SK-N-MC (cell line): Measurements from ENCODE around the gene DACT2.
"Not testable (repeated sequence)": the region's sequence is repeated elsewhere in the genome, so short reads cannot be mapped to it uniquely, and the experiment has no call there.

Source experiments
- DNase-seq: peaks from one replicate; pipeline ENCODE4 v3.0.0-alpha.2; 2011; ENCODE audit warnings: low read depth, low spot score
- H3K27ac ChIP-seq: fragments of 200-600 bp; sonication (generic); 2 replicates; pipeline ENCODE4 v1.5.1; 2016; ENCODE audit warnings: mixed run types
- H3K36me3 ChIP-seq: fragments of 200-600 bp; sonication (generic); 2 replicates; pipeline ENCODE4 v1.6.1; 2017; ENCODE audit warnings: antibody characterized with exemption, low read length, mixed read lengths; ENCODE audit not compliant: insufficient read depth
- H3K4me3 ChIP-seq: fragments of 200-600 bp; sonication (generic); 2 replicates; pipeline ENCODE4 v1.5.1; 2016
- H3K9ac ChIP-seq: fragments of 200-600 bp; sonication (generic); 2 replicates; pipeline ENCODE4 v1.8.0; 2017; ENCODE audit warnings: mixed run types, mixed read lengths; ENCODE audit not compliant: insufficient read length
- H3K9me3 ChIP-seq: fragments of 200-600 bp; sonication (generic); 2 replicates; pipeline ENCODE4 v1.6.1; 2017; ENCODE audit warnings: low read depth, mild to moderate bottlenecking, antibody characterized with exemption, low read length, moderate library complexity, mixed read lengths
- EZH2 ChIP-seq: fragments of 200-600 bp; sonication (generic); IDR thresholded peaks from one replicate; pipeline ENCODE4 v1.6.1; 2017; ENCODE audit warnings: antibody characterized with exemption
- FOXP2 ChIP-seq: optimal IDR thresholded peaks from 2 replicates; pipeline ENCODE3; 2011; ENCODE audit warnings: mild to moderate bottlenecking, moderate library complexity; ENCODE audit not compliant: insufficient read depth; ENCODE audit errors: extremely low read length, control extremely low read depth
- POLR2AphosphoS5 ChIP-seq: IDR thresholded peaks from 2 replicates; pipeline ENCODE4 v1.6.1; 2012; ENCODE audit warnings: mild to moderate bottlenecking, low read depth, low read length, borderline replicate concordance

The DACT2 gene

GRCh38 chr6:168286116-168286515 is 33.5 kb downstream of the DACT2 start:
- Histone ChIP-seq H3K9ac (no peak overlapping the region), H3K27ac (no peak overlapping the region), H3K4me3 (no peak overlapping the region), H3K9me3 (no peaks in the 10 kb centered on the region), H3K36me3 (no peaks in the 10 kb centered on the region)
- DNase-seq = no peak
- TF ChIP-seq EZH2 (no peak), POLR2AphosphoS5 (no peak), FOXP2 (no peak)

- Histone ChIP-seq H3K27ac (no peak overlapping the region), H3K4me3 (no peak overlapping the region), H3K36me3 (no peaks in the 10 kb centered on the region), H3K9ac (no peak overlapping the region), H3K9me3 (no peaks in the 10 kb centered on the region)
- TF ChIP-seq EZH2 (no peak), FOXP2 (no peak), POLR2AphosphoS5 (no peak)
- no peak for DNase-seq
These were observed 34.1 kb downstream of the DACT2 start for GRCh38 chr6:168285456-168285855.

GRCh38 chr6:168284187-168284586 is 35.4 kb downstream of the DACT2 start:
- Histone ChIP-seq H3K36me3 (no peaks in the 10 kb centered on the region), H3K27ac (no peak overlapping the region), H3K9ac (no peak overlapping the region), H3K9me3 (no peaks in the 10 kb centered on the region), H3K4me3 (no peak overlapping the region)
- no peak for TF ChIP-seq POLR2AphosphoS5
- TF ChIP-seq EZH2 = no peak
- no peak for DNase-seq

- Histone ChIP-seq H3K36me3 (no peaks in the 10 kb centered on the region), H3K4me3 (no peak overlapping the region), H3K9me3 (no peaks in the 10 kb centered on the region), H3K27ac (no peak overlapping the region), H3K9ac (no peak overlapping the region)
- TF ChIP-seq POLR2AphosphoS5 = no peak
- no peak for TF ChIP-seq FOXP2
- DNase-seq = no peak
These were observed 35.9 kb downstream of the DACT2 start for GRCh38 chr6:168283686-168284025.

GRCh38 chr6:168282985-168283685 is 36.4 kb downstream of the DACT2 start:
- H3K36me3 ChIP-seq = no peaks in the 10 kb centered on the region
- no peak overlapping the region for H3K9ac ChIP-seq
- TF ChIP-seq POLR2AphosphoS5 (no peak), EZH2 (no peak), FOXP2 (no peak)
- H3K4me3 ChIP-seq = no peak overlapping the region
- H3K27ac ChIP-seq = no peak overlapping the region
- DNase-seq = no peak
- no peaks in the 10 kb centered on the region for H3K9me3 ChIP-seq

- TF ChIP-seq EZH2 = no peak
- TF ChIP-seq POLR2AphosphoS5 = no peak
- TF ChIP-seq FOXP2 = no peak
- no peaks in the 10 kb centered on the region for H3K36me3 ChIP-seq
- DNase-seq = no peak
- H3K9me3 ChIP-seq = no peaks in the 10 kb centered on the region
- H3K9ac ChIP-seq = no peak overlapping the region
- H3K4me3 ChIP-seq = no peak overlapping the region
- no peak overlapping the region for H3K27ac ChIP-seq
These were observed 37.8 kb downstream of the DACT2 start for GRCh38 chr6:168281826-168282225.

- not testable (repeated sequence) for H3K36me3 ChIP-seq, H3K27ac ChIP-seq, H3K9ac ChIP-seq, DNase-seq, H3K4me3 ChIP-seq, H3K9me3 ChIP-seq
These were observed 38.3 kb downstream of the DACT2 start for GRCh38 chr6:168281314-168281713.

- TF ChIP-seq FOXP2 = no peak
- no peak for TF ChIP-seq EZH2
- Histone ChIP-seq H3K4me3 (no peak overlapping the region), H3K27ac (no peak overlapping the region), H3K9me3 (no peaks in the 10 kb centered on the region), H3K9ac (no peak overlapping the region), H3K36me3 (no peaks in the 10 kb centered on the region)
- DNase-seq = no peak
These were observed 38.7 kb downstream of the DACT2 start for GRCh38 chr6:168280899-168281245.

GRCh38 chr6:168280020-168280898 is 39.3 kb downstream of the DACT2 start:
- no peak for TF ChIP-seq EZH2
- no peak for TF ChIP-seq FOXP2
- TF ChIP-seq POLR2AphosphoS5 = no peak
- no peaks in the 10 kb centered on the region for H3K9me3 ChIP-seq
- DNase-seq = no peak

More at GRCh38 chr6:168280020-168280898, 39.3 kb downstream of the DACT2 start:
- Histone ChIP-seq H3K9ac (no peak overlapping the region), H3K27ac (no peak overlapping the region), H3K36me3 (no peaks in the 10 kb centered on the region), H3K4me3 (no peak overlapping the region)
